Activated CD8-positive, alpha-beta memory T cell treated with anti-CD3 and anti-CD28 coated beads, Interleukin-2, amount 10 ng/mL, durations not matched to agents 7 days and 5 days (primary cell): ENCODE results near the gene PARP4. TPM values are rescaled to one million over a fixed set of nuclear protein-coding genes. Genes with fewer than 3 reads are reported as not detected.
"Not testable (repeated sequence)": the region's sequence is repeated elsewhere in the genome, so short reads cannot be mapped to it uniquely, and the experiment has no call there.

Experiments
- ATAC-seq: fragments of 150-1000 bp; cut with Tn5 transposase; one replicate; pipeline ENCODE4 v1.10.0; 2021; ENCODE audit warnings: moderate library complexity
- CTCF ChIA-PET: fragments of 350-600 bp; sonication (Branson Sonifier 250); formaldehyde crosslinking; loops from one replicate; lab custom pipeline; 2021; ENCODE audit warnings: antibody characterized with exemption; lab: Charles Lee
- DNase-seq: peaks from one replicate; pipeline ENCODE4 v3.0.0-alpha.2; 2020
- H3K27ac Mint-ChIP-seq: one replicate; pipeline ENCODE4 v1.8.0; 2021; ENCODE audit warnings: mild to moderate bottlenecking, mixed read lengths
- H3K27me3 Mint-ChIP-seq: one replicate; pipeline ENCODE4 v1.8.0; 2021; ENCODE audit warnings: mixed read lengths
- H3K36me3 Mint-ChIP-seq: one replicate; pipeline ENCODE4 v1.8.0; 2021; ENCODE audit warnings: mild to moderate bottlenecking, mixed read lengths
- H3K4me1 Mint-ChIP-seq: one replicate; pipeline ENCODE4 v1.8.0; 2021; ENCODE audit warnings: mixed read lengths
- H3K4me3 Mint-ChIP-seq: one replicate; pipeline ENCODE4 v1.8.0; 2021; ENCODE audit warnings: mild to moderate bottlenecking, moderate library complexity, mixed read lengths
- H3K9me3 Mint-ChIP-seq: one replicate; pipeline ENCODE4 v1.8.0; 2022; ENCODE audit warnings: low read depth, mixed read lengths
- total RNA-seq, 2 experiments: library from RNA; stranded (reverse); gene quantifications; one replicate each; pipeline ENCODE4 v1.2.3, GENCODE V29; 2021

PARP4 gene
- total RNA-seq, 2 experiments from 2014 or later = 75.0 to 78.8 TPM

DNA sequence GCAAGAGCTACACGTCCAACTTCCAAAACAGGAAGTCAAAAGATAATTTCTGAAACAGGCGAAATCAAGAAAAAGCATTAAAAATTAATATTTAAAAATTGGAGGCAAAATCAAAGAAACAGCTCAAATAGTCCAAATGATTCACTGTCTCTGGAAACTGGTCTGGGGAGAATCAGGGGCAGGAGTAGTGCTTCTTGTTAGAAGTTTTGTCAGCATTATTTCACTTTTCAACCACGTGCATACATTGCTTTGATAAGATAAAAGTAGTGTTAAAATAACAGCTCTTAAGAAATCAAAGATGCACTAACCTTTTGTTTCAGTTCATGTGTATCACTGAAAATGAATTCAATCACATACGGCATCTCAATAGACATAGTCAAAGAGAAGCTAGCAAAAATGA, 53.8 kb downstream of the PARP4 start:
- H3K27ac Mint-ChIP-seq = peak overlapping the region; percentile 11
- no peak overlapping the region for H3K4me3 Mint-ChIP-seq
- H3K36me3 Mint-ChIP-seq = peaks cover 53% of the 10 kb centered on the region
- H3K4me1 Mint-ChIP-seq = peaks cover 26% of the 10 kb centered on the region
- no peak for ATAC-seq
- H3K27me3 Mint-ChIP-seq = no peaks in the 10 kb centered on the region
- no peaks in the 10 kb centered on the region for H3K9me3 Mint-ChIP-seq
- CTCF ChIA-PET = no interaction called here
- no peak for DNase-seq

DNA sequence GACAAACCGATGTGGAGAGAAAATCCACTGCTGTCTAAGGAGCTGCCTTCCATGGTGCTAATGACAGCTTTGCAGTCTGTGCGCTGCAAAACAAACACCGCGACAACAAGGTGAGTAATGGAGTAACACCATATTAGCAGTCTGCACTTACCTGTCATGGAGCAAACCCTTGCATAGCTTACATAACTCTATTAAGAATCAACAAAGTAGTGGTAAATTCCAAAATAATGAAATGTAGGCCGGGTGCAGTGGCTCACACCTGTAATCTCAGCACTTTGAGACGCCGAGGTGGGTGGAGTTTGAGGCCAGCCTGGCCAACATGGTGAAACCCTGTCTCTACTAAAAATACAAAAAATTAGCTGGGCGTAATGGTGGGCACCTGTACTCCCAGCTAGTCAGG, 56.2 kb downstream of the PARP4 start:
- CTCF ChIA-PET = interaction anchor here (0.8 kb wide), 1 partner anchor 271 kb away, joined by 3 read pairs; no protein-coding TSS in a partner anchor
- Mint-ChIP-seq H3K27me3 (no peaks in the 10 kb centered on the region), H3K4me1 (peaks cover 16% of the 10 kb centered on the region), H3K4me3 (no peak overlapping the region), H3K9me3 (no peaks in the 10 kb centered on the region), H3K27ac (no peak overlapping the region), H3K36me3 (peaks cover 53% of the 10 kb centered on the region)
- no peak for ATAC-seq
- DNase-seq = no peak

DNA sequence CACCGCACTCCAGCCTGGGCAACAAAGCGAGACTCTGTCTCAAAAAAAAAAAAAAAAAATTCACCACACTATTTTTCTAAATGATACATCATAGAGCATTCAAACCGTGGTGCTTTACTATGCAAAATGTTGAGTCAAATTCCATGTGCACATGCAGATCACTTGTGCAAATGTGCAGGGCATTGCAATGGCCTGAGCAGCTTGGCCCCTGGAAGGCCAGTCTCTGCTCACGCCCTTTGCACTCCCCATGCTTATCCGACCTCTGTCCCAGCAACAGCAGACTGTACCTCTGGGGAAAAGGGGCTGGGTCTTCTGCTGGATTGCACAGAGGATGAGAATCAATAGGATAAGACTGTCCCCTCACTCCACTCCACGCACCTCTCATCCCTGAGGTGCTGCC, 58.5 kb downstream of the PARP4 start:
- Mint-ChIP-seq H3K4me3 (no peak overlapping the region), H3K9me3 (no peaks in the 10 kb centered on the region), H3K27me3 (no peaks in the 10 kb centered on the region), H3K4me1 (peaks cover 6% of the 10 kb centered on the region), H3K36me3 (peaks cover 51% of the 10 kb centered on the region), H3K27ac (no peak overlapping the region)
- CTCF ChIA-PET = no interaction called here
- DNase-seq (no peak), ATAC-seq (no peak)

DNA sequence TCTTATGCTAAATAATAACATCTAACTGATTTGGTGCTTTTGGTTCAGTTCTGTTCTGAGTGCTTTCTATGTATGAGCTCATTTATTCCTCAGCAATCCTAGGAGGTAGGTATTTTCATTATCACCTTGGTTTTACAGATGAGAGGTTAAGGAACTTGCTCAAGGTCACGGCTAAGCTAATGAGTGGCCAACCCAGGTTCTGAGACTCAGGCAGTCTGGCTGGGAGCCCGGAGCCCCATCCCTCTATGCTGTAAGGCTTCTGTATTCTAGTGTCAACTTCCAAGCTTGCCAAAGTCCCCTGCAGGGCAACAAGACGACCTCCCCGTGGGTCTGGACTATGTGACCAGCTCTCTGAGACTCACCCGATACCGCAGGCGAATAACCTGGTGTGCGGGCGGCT, 60.5 kb downstream of the PARP4 start:
- H3K27me3 Mint-ChIP-seq = no peaks in the 10 kb centered on the region
- H3K9me3 Mint-ChIP-seq = no peaks in the 10 kb centered on the region
- H3K27ac Mint-ChIP-seq = no peak overlapping the region
- ATAC-seq (no peak), DNase-seq (no peak)
- no peaks in the 10 kb centered on the region for H3K4me1 Mint-ChIP-seq
- CTCF ChIA-PET = no interaction called here
- H3K4me3 Mint-ChIP-seq = no peak overlapping the region
- H3K36me3 Mint-ChIP-seq = peaks cover 56% of the 10 kb centered on the region

DNA sequence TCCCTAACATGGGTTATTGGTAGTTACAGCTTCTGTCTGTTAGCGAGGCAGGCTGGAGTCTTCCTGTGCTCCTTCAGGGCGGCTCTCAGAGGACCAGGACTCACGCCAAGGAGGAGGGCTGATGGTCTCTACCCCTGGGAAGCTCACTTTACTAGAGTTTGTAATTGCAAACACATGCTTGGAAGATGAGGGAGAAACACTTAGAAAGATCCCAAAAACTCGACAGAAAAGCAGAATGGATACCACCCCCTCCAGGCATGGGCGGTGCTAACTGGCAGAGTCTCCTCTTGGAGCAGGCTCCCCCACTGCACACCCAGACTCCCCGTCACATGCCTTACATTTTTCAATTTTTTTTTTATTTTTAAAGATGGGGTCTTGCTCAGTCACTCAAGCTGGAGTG, 62.0 kb downstream of the PARP4 start:
- Mint-ChIP-seq H3K9me3 (no peaks in the 10 kb centered on the region), H3K36me3 (peaks cover 51% of the 10 kb centered on the region), H3K4me3 (no peak overlapping the region), H3K27ac (no peak overlapping the region), H3K27me3 (no peaks in the 10 kb centered on the region), H3K4me1 (no peaks in the 10 kb centered on the region)
- no peak for DNase-seq
- CTCF ChIA-PET = no interaction called here
- ATAC-seq = no peak

DNA sequence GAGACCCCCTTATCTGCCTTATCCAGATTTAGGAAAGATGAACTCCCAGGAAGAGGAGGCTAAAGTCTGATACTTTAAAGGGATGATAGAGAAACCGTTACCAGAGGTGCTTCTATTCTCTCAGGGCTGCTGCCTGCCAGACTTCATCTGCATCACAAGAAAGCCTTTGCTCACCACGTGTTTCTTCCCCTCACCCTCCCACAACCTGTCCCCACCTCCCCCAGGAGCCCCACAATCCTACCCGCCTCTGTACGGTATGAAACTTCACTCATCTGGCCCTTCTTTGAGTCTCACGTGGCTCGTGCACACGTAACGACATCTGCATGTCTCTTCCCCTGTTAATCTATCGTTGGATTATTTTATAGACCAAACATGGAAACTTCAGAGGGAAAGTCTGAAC, 67.7 kb downstream of the PARP4 start:
- CTCF ChIA-PET = not testable (repeated sequence)

DNA sequence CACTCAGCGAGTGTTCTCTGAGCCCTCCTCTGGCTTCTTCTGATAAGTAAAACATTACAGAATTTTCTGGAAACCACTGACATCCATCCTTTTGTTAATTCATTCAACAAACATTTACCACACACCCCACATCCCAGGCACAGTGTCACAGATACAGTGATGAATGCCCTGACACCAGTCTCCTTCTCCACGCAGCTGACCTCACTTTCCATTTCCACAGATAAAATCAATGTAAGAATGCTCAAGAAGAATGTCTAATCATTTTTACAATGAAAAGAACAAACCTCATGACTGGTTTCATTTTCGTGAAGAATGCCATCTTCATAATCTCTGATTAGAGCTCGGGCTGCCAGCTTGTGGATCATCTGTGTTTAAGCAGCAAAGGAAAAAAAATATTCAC, 69.2 kb downstream of the PARP4 start:
- H3K27ac Mint-ChIP-seq = no peak overlapping the region
- DNase-seq = no peak
- no peak overlapping the region for H3K4me3 Mint-ChIP-seq

More for the DNA sequence above, 67.7 kb downstream of the PARP4 start:
- ATAC-seq, DNase-seq, H3K9me3 Mint-ChIP-seq, H3K27ac Mint-ChIP-seq, H3K27me3 Mint-ChIP-seq, H3K4me3 Mint-ChIP-seq, H3K4me1 Mint-ChIP-seq: not testable (repeated sequence)
- peaks cover 46% of the 10 kb centered on the region for H3K36me3 Mint-ChIP-seq

DNA sequence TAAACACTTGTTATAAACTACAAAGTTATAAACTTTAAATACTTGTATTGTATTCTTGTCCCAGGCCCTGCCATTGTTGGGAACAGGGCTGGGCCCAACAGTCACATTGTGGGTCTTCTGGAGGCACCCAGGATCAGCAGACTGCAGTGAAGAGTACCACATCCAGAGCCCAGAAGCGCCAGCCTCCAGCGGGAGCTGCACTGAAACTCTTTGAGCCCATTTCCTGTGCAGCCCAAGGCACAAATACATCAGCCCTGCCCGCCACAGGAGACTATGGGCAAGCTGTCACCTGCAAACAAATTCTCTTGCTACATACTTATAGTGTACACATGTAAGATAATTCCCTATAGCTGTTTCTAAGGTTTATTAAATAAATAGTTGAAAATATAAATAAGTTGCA, 86.5 kb downstream of the PARP4 start:
- CTCF ChIA-PET, H3K27me3 Mint-ChIP-seq, H3K4me1 Mint-ChIP-seq, H3K9me3 Mint-ChIP-seq, ATAC-seq, H3K4me3 Mint-ChIP-seq, H3K27ac Mint-ChIP-seq, DNase-seq: not testable (repeated sequence)
- H3K36me3 Mint-ChIP-seq = peaks cover 55% of the 10 kb centered on the region

More for the DNA sequence above, 69.2 kb downstream of the PARP4 start:
- Mint-ChIP-seq H3K4me1 (no peaks in the 10 kb centered on the region), H3K9me3 (no peaks in the 10 kb centered on the region), H3K27me3 (no peaks in the 10 kb centered on the region), H3K36me3 (peaks cover 43% of the 10 kb centered on the region)
- ATAC-seq = no peak
- CTCF ChIA-PET = no interaction called here

DNA sequence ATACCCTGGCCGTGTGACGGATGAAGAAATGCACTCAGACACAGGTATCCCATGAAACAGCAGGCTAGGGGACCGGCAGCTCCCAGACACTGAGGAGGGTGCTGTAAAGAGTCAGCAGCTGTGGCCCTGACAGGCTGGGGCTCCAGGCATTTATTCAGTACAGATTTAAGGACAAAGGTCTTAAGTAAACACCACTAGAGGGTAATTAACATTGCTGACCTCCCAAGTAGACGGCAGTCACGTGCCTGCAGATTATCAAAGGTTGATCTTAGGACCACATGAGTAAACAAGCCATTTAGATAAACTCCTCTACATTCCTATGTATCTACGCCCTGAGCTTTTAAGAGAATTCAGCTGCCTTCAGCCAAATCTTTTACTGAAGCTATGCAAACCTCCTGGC, 92.9 kb downstream of the PARP4 start:
- peaks cover 46% of the 10 kb centered on the region for H3K36me3 Mint-ChIP-seq
- H3K4me3 Mint-ChIP-seq, H3K9me3 Mint-ChIP-seq, DNase-seq, H3K27me3 Mint-ChIP-seq, H3K27ac Mint-ChIP-seq, ATAC-seq, CTCF ChIA-PET, H3K4me1 Mint-ChIP-seq: not testable (repeated sequence)

DNA sequence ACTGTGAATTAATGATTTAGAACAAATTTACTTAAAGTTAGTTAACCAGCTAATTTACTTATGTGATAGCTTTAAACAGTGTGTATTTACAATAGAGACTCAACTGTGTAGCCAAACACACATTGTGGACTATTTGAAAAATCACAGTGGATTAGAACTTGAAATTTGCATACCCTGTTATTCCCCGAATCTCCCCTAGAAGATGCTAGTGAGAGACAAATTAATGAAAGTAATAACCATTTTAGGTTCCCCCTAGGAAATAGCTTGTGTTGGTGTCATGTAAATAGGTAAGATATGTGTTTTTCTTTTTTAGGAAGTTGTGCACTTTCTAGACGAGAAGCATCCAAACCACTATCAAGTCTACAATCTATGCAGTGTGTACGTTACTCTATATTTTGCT, 104.7 kb downstream of the PARP4 start:
- CTCF ChIA-PET = no interaction called here
- no peaks in the 10 kb centered on the region for H3K9me3 Mint-ChIP-seq
- H3K36me3 Mint-ChIP-seq = no peaks in the 10 kb centered on the region
- H3K27ac Mint-ChIP-seq = no peak overlapping the region
- peaks cover 5% of the 10 kb centered on the region for H3K4me1 Mint-ChIP-seq
- ATAC-seq = no peak
- no peak for DNase-seq
- H3K27me3 Mint-ChIP-seq = peaks cover 53% of the 10 kb centered on the region
- H3K4me3 Mint-ChIP-seq = no peak overlapping the region

DNA sequence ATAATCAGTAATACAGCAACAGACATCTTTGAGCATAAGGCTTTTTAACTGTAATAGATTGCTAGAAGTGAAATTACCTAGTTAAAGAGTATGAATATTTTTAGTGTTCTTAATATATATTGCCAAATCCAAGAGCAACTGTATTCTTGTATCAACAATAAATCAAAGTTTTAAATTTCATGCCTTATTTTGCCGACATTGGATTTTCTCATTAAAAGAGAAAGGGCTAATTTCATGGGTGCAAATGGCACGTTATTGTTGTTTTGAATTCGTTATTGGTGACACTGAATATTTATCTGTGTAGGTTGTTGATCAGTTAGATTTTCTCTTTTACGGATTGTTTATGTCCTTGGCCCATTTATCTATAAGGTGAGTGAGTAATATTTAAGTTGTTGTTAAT, 106.1 kb downstream of the PARP4 start:
- H3K4me1 Mint-ChIP-seq = peaks cover 5% of the 10 kb centered on the region
- H3K4me3 Mint-ChIP-seq = no peak overlapping the region
- CTCF ChIA-PET = no interaction called here
- H3K27me3 Mint-ChIP-seq = peaks cover 45% of the 10 kb centered on the region
- no peaks in the 10 kb centered on the region for H3K36me3 Mint-ChIP-seq
- no peaks in the 10 kb centered on the region for H3K9me3 Mint-ChIP-seq
- H3K27ac Mint-ChIP-seq = no peak overlapping the region
- ATAC-seq = no peak
- DNase-seq = no peak

DNA sequence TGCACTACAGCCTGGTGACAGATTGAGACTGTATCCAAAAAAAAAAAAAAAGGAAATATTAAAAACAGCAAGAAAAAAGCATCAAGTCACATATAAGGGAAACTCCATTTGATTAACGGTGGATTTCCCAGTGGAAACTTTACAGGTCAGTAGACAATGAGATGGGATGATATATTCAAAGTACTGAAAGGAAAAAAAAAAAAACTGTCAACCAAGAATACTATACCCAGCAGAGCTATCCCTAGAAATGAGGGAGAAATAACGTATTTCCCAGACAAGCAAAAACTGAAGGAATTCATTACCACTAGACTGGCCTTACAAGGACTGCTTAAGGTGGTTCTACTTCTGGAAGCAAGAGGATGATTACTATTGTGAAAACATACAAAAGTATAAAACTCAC, 115.8 kb downstream of the PARP4 start:
- CTCF ChIA-PET = no interaction called here
- no peak overlapping the region for H3K27ac Mint-ChIP-seq
- no peaks in the 10 kb centered on the region for H3K4me1 Mint-ChIP-seq
- H3K36me3 Mint-ChIP-seq = no peaks in the 10 kb centered on the region
- peaks cover 13% of the 10 kb centered on the region for H3K9me3 Mint-ChIP-seq
- no peaks in the 10 kb centered on the region for H3K27me3 Mint-ChIP-seq
- ATAC-seq (no peak), DNase-seq (no peak)
- no peak overlapping the region for H3K4me3 Mint-ChIP-seq

DNA sequence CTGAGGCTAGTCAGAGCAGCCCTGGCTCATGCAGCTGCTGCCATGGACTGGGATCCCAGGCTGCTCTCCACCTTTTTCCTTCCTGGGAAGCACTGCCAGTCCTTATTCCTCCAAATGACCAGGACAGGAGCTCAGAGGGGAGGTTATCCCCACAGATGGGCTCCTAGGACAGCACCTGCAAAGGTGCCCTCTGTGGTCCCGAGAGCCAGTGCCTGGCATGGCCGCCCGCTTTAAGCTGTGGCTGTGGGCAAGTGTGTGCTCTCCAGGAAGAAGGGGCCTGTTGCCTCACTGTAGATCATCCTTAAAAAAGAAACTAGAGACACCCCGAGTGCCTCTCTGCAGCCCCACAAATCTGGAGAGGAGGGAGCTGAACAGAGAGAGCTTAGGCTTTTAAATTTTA, 119.6 kb downstream of the PARP4 start:
- CTCF ChIA-PET = no interaction called here
- Mint-ChIP-seq H3K4me3 (no peak overlapping the region), H3K27ac (no peak overlapping the region), H3K36me3 (no peaks in the 10 kb centered on the region), H3K9me3 (peaks cover 13% of the 10 kb centered on the region), H3K27me3 (no peaks in the 10 kb centered on the region), H3K4me1 (no peaks in the 10 kb centered on the region)
- no peak for DNase-seq
- ATAC-seq = no peak

DNA sequence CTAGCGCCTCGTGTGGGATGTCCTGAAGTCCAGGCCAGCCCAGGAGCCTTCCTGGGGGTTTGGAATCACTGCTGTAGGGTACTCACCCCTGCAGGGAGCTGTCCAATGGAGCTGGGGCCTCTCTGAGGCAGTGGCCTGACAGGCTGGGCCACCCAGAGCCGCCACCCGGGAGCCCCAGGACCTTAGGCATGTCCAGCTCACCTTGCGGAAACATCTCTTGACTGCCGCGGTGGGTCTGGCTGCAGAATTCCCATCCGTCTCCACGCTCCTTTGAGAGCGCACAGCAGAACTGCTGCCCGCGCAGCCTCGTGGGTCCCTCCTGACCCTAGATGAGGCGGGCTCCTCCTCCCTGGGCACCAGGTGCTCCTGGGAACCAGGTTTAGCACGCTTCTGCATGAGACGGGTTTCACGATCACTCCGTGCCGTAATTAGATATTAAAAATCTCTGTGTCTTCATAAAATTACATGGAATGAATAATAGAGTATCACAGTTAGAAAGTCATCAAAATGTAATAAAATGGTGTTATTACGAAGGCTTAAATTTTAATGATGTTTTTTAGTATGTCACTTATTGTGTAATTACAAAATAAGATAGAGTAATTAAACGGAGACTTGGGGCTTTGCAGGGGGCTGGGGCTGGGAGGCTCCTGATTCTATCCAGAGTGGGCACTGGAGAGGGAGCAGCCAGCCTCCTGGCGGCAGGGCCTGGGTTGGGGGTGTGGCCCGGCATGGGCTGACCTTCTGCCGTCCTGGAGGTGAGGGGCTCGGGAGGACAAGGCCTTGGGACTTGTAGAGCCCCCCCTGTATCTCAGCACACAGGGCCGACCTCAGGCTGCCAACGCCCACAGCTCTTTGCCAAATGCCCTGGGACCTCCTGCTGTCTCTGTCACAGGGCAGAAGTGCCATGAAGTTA, 120.6 kb downstream of the PARP4 start:
- H3K4me1 Mint-ChIP-seq, CTCF ChIA-PET, DNase-seq, H3K27ac Mint-ChIP-seq, H3K4me3 Mint-ChIP-seq, H3K36me3 Mint-ChIP-seq, ATAC-seq, H3K9me3 Mint-ChIP-seq, H3K27me3 Mint-ChIP-seq: not testable (repeated sequence)
